ENCODE measurements around the gene SPOUT1.

- no peak for TF ChIP-seq MYC (IDR thresholded peaks at IDR 0.05; ENCODE audit: low read depth, low read length)
- TF ChIP-seq, protein P1, sequence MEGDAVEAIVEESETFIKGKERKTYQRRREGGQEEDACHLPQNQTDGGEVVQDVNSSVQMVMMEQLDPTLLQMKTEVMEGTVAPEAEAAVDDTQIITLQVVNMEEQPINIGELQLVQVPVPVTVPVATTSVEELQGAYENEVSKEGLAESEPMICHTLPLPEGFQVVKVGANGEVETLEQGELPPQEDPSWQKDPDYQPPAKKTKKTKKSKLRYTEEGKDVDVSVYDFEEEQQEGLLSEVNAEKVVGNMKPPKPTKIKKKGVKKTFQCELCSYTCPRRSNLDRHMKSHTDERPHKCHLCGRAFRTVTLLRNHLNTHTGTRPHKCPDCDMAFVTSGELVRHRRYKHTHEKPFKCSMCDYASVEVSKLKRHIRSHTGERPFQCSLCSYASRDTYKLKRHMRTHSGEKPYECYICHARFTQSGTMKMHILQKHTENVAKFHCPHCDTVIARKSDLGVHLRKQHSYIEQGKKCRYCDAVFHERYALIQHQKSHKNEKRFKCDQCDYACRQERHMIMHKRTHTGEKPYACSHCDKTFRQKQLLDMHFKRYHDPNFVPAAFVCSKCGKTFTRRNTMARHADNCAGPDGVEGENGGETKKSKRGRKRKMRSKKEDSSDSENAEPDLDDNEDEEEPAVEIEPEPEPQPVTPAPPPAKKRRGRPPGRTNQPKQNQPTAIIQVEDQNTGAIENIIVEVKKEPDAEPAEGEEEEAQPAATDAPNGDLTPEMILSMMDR (IDR thresholded peaks at IDR 0.05; ENCODE audit: low read depth, low read length): no peak
- TF ChIP-seq POLR2A (IDR thresholded peaks at IDR 0.05; ENCODE audit: extremely low read depth, insufficient read length): no peak
Measured at GRCh38 chr9:128792978-128793686, 36.5 kb downstream of the SPOUT1 start.

All from NB4 (cell line).